HG02943 (cell line): ENCODE results near the gene HSPA1B.
"Not testable (repeated sequence)": the region's sequence is repeated elsewhere in the genome, so short reads cannot be mapped to it uniquely, and the experiment has no call there.

Experiments used
- ATAC-seq: cut with Tn5 transposase; IDR thresholded peaks from one replicate; pipeline ENCODE4 v1.9.1; 2021; ENCODE audit warnings: mild to moderate bottlenecking, low read depth, moderate library complexity; ENCODE audit not compliant: unreplicated experiment

Gene HSPA1B

GRCh38 chr6:31827286-31828079 is at the start of gene HSPA1B:
HSPA1B (plus strand) TSS chr6:31827738; CDS start chr6:31827951, 213 bp downstream.
- ATAC-seq: peak; percentile 57

DNA sequence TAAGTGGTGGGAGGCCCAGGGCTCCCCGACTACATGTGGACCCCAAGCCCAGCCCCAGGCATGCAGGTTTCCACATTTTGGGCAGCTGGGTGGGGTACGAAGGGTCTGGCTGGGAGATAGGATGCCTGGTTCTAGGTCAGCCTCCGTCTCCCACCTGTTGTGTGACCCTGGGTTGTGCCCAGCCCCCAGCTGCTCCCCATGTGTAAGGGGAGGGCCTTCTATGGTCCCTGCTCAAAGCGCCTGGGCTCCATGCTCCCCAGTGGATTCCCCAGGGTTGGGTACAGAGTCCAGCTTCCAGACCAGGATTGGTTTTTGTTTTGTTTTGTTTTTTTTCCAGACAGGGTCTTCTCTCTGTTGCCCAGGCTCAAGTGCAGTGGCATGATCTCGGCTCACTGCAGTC is 49.3 kb upstream of the HSPA1B start:
- no peak for ATAC-seq

- no peak for ATAC-seq
These were observed 48.3 kb upstream of the HSPA1B start for GRCh38 chr6:31778999-31779885.

- no peak for ATAC-seq
These were observed 47.6 kb upstream of the HSPA1B start for GRCh38 chr6:31779908-31780307.

- ATAC-seq: no peak
These were observed 46.9 kb upstream of the HSPA1B start for GRCh38 chr6:31780507-31781243.

- no peak for ATAC-seq
These were observed 46.1 kb upstream of the HSPA1B start for GRCh38 chr6:31781244-31782125.

GRCh38 chr6:31782126-31782855 is 45.2 kb upstream of the HSPA1B start:
- ATAC-seq: no peak

- no peak for ATAC-seq
These were observed 43.2 kb upstream of the HSPA1B start for GRCh38 chr6:31784098-31784925.

DNA sequence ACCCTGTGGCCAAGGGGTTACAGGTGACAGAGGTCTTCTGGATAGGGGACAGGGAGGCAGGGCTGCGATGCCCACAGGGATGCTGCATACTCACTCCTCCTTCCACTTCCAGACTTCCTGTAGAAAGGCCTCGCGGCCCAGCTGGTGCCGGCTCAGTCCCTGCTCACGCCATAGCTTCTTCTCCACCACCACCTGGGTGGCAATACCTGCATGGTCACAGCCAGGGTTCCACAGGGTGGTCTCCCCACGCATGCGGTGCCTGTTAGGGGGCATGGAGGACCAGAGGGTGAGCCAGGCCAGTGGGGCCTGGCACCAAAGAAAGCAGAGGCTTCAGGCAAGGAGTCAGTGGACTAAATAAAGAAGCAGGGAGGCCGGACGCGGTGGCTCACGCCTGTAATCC is 42.1 kb upstream of the HSPA1B start:
- no peak for ATAC-seq

DNA sequence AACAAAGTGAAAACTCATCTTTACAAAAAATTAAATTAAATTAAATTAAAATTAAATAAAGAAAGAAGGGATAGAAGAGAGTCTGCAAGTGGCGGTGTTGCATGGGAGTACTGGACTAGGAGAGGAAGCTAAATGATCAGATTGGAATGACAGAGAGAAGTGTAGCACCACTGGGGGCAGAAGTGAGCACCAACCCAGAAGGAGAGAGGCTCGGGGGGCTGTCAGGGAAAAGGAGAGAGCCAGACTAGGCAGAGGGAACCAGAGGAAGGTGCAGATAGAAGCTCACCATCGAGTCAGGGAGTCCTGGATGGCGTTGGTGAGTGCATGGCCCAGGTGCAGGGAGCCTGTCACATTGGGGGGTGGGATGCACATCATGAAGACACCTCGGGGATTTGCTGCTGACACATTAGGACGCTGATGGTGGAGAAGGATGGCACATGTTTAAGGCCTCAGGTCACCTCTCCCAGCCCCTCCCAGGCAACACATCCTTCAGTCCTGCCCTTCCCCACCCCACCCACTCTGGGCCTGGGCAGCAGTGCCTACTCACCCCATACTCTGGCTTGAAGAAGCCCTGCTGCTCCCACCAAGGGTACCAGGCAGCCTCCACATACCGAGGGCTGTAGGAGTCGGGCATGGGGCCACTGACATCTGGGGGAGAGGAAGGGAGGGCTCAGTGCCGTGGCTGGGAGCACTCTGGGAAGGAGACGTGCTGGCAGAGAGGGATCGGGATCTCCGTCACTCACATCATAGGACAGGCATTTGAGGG is 36.0 kb upstream of the HSPA1B start:
- ATAC-seq: no peak

- no peak for ATAC-seq
These were observed 35.5 kb upstream of the HSPA1B start for GRCh38 chr6:31792090-31792374.

- ATAC-seq: no peak
These were observed 34.8 kb upstream of the HSPA1B start for GRCh38 chr6:31792761-31793171.

- ATAC-seq: not testable (repeated sequence)
These were observed 33.7 kb upstream of the HSPA1B start for GRCh38 chr6:31793927-31794245.

DNA sequence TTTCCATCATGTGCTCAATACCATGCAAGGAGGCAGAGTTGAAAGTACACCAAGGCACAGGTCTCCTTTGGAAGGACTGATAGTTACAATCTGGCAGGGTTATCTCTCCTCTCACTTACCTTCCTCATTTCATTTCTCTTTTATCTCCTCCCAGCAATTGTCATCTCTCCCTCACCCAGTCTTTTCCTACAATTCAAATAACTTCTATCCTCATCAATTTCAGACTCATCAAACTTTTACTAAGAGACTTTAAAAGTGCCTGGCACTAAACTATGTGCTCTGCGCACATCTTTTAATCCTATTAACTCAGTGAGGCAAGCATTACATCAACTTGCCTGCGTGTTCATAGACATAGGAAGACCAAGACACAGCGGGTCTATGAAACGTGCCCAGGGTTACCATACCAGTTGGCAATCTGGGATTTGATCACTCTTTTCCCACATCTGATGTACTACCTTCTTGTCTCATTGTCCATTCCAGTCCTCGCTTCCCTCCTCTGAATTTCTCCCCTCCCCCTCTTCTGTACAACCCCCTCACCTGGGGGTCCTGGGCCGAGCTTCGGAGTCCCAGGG is 33.2 kb upstream of the HSPA1B start:
- ATAC-seq: no peak

GRCh38 chr6:31794866-31795615 is 32.5 kb upstream of the HSPA1B start:
- no peak for ATAC-seq

GRCh38 chr6:31795616-31796298 is 31.8 kb upstream of the HSPA1B start, which contains the start of gene VARS1:
VARS1 (minus strand) TSS chr6:31795752; CDS start chr6:31795217, 535 bp downstream.
- peak; percentile 73 for ATAC-seq
